GM06990 (cell line): ENCODE results near the gene NDUFB4.

Experiments used
- DNase-seq: peaks from one replicate; pipeline ENCODE4 v3.0.0-alpha.2; 2011; ENCODE audit not compliant: insufficient read length; ENCODE audit errors: extremely low read depth
- H3K27me3 ChIP-seq: replicated peaks from 2 replicates; pipeline ENCODE4 v1.6.0; 2011; ENCODE audit warnings: low read length; ENCODE audit not compliant: control insufficient read depth, insufficient read depth
- H3K36me3 ChIP-seq: 2 replicates; pipeline ENCODE4 v1.5.1; 2011; ENCODE audit warnings: low read length; ENCODE audit not compliant: control insufficient read depth, insufficient read depth
- H3K4me3 ChIP-seq: replicated peaks from 2 replicates; pipeline ENCODE4 v1.5.1; 2011; ENCODE audit warnings: low read depth, mild to moderate bottlenecking, control low read depth, low read length
- CTCF ChIP-seq: IDR thresholded peaks from 2 replicates; pipeline ENCODE4 v1.5.1; 2011; ENCODE audit warnings: low read length, control low read depth, mild to moderate bottlenecking, inconsistent platforms; ENCODE audit not compliant: insufficient read depth, poor library complexity, severe bottlenecking

NDUFB4 gene

GRCh38 chr3:120640231-120640630 lies 44.1 kb downstream of the NDUFB4 start:
- no peak for TF ChIP-seq CTCF
- Histone ChIP-seq H3K27me3 (no peaks in the 10 kb centered on the region), H3K36me3 (no peaks in the 10 kb centered on the region), H3K4me3 (no peak overlapping the region)
- DNase-seq: no peak

- Histone ChIP-seq H3K4me3 (no peak overlapping the region), H3K27me3 (no peaks in the 10 kb centered on the region), H3K36me3 (no peaks in the 10 kb centered on the region)
- TF ChIP-seq CTCF: no peak
- DNase-seq: no peak
Measured at GRCh38 chr3:120641696-120642246, 45.6 kb downstream of the NDUFB4 start.

- Histone ChIP-seq H3K4me3 (no peak overlapping the region), H3K36me3 (no peaks in the 10 kb centered on the region), H3K27me3 (no peaks in the 10 kb centered on the region)
- no peak for DNase-seq
- TF ChIP-seq CTCF: no peak
Measured at GRCh38 chr3:120642368-120642948, 46.3 kb downstream of the NDUFB4 start.

GRCh38 chr3:120645083-120645845 lies 49.1 kb downstream of the NDUFB4 start:
- no peaks in the 10 kb centered on the region for H3K27me3 ChIP-seq
- DNase-seq: no peak
- no peaks in the 10 kb centered on the region for H3K36me3 ChIP-seq
- no peak for TF ChIP-seq CTCF
- H3K4me3 ChIP-seq: no peak overlapping the region

GRCh38 chr3:120646771-120647432 lies 50.8 kb downstream of the NDUFB4 start:
- no peak for TF ChIP-seq CTCF
- DNase-seq: no peak
- Histone ChIP-seq H3K27me3 (no peaks in the 10 kb centered on the region), H3K36me3 (no peaks in the 10 kb centered on the region), H3K4me3 (no peak overlapping the region)
